Neural progenitor cell (in vitro differentiated cells): Measurements from ENCODE around the gene CLPTM1. TPM values are rescaled to one million over a fixed set of nuclear protein-coding genes. Genes with fewer than 3 reads are reported as not detected.

Experiments
- DNase-seq: peaks from one replicate; pipeline ENCODE4 v3.0.0-alpha.2; 2016; ENCODE audit warnings: low spot score
- H2AFZ ChIP-seq: fragments of 200-600 bp; sonication (generic); replicated peaks from 2 replicates; pipeline ENCODE4 v1.6.1; 2016; ENCODE audit warnings: antibody characterized with exemption
- H3F3A ChIP-seq: fragments of 200-600 bp; sonication (generic); 2 replicates; pipeline ENCODE4 v1.6.1; 2016; ENCODE audit warnings: antibody characterized with exemption, low read depth
- H3K27ac ChIP-seq: fragments of 200-600 bp; sonication (generic); 2 replicates; pipeline ENCODE4 v1.5.1; 2016; ENCODE audit warnings: mild to moderate bottlenecking
- H3K27me3 ChIP-seq: fragments of 200-600 bp; sonication (generic); 2 replicates; pipeline ENCODE4 v1.6.1; 2016; ENCODE audit warnings: mild to moderate bottlenecking, moderate library complexity
- H3K36me3 ChIP-seq: fragments of 200-600 bp; sonication (generic); 2 replicates; pipeline ENCODE4 v1.5.1; 2016
- H3K4me1 ChIP-seq: fragments of 200-600 bp; sonication (generic); 2 replicates; pipeline ENCODE4 v1.6.1; 2016; ENCODE audit warnings: mixed run types
- H3K4me2 ChIP-seq: fragments of 200-600 bp; sonication (generic); 2 replicates; pipeline ENCODE4 v1.6.1; 2016
- H3K4me3 ChIP-seq: fragments of 200-600 bp; sonication (generic); 2 replicates; pipeline ENCODE4 v1.5.1; 2016
- H3K79me2 ChIP-seq: fragments of 200-600 bp; sonication (generic); 2 replicates; pipeline ENCODE4 v1.6.1; 2016; ENCODE audit warnings: low read depth
- H3K9ac ChIP-seq: fragments of 200-600 bp; sonication (generic); 2 replicates; pipeline ENCODE4 v1.6.1; 2016
- H3K9me3 ChIP-seq: fragments of 200-600 bp; sonication (generic); 2 replicates; pipeline ENCODE4 v1.5.1; 2016; ENCODE audit warnings: low read depth
- H4K20me1 ChIP-seq: fragments of 200-600 bp; sonication (generic); 2 replicates; pipeline ENCODE4 v1.6.1; 2016; ENCODE audit warnings: low read depth
- H3K27ac Mint-ChIP-seq: 3 replicates; pipeline ENCODE4 v1.8.0; 2021; ENCODE audit warnings: mixed read lengths
- H3K27me3 Mint-ChIP-seq: 2 replicates; pipeline ENCODE4 v1.8.0; 2022; ENCODE audit warnings: low read depth, mild to moderate bottlenecking, inconsistent platforms, moderate library complexity, mixed read lengths; ENCODE audit not compliant: insufficient read depth
- H3K36me3 Mint-ChIP-seq: 3 replicates; pipeline ENCODE4 v1.8.0; 2021; ENCODE audit warnings: mixed read lengths
- H3K4me1 Mint-ChIP-seq: 3 replicates; pipeline ENCODE4 v1.8.0; 2021; ENCODE audit warnings: mixed read lengths
- H3K4me3 Mint-ChIP-seq: 3 replicates; pipeline ENCODE4 v1.8.0; 2021; ENCODE audit warnings: mild to moderate bottlenecking, moderate library complexity, mixed read lengths
- H3K9me3 Mint-ChIP-seq: 3 replicates; pipeline ENCODE4 v1.8.0; 2020; ENCODE audit warnings: mixed read lengths
- EZH2 ChIP-seq: fragments of 200-600 bp; sonication (generic); IDR thresholded peaks from 2 replicates; pipeline ENCODE4 v1.6.1; 2017; ENCODE audit warnings: antibody characterized with exemption, mild to moderate bottlenecking, moderate library complexity
- EZH2phosphoT487 ChIP-seq: fragments of 200-600 bp; sonication (generic); IDR thresholded peaks from 2 replicates; pipeline ENCODE4 v1.6.1; 2017; ENCODE audit warnings: antibody characterized with exemption
- total RNA-seq: library from RNA; depleted of rRNA; stranded (reverse); fragments of >200 nt; gene quantifications from 2 replicates; pipeline ENCODE4 v1.2.3, GENCODE V29; 2015; ENCODE audit warnings: low replicate concordance
- TF ChIP-seq, protein P1 (sequence below): fragments of 200-600 bp; sonication (generic); IDR thresholded peaks from 2 replicates; pipeline ENCODE4 v1.5.1; 2017; ENCODE audit warnings: antibody characterized with exemption, mild to moderate bottlenecking

Gene CLPTM1
- total RNA-seq, 1 donor from 2014 or later, result 12.1 TPM

DNA sequence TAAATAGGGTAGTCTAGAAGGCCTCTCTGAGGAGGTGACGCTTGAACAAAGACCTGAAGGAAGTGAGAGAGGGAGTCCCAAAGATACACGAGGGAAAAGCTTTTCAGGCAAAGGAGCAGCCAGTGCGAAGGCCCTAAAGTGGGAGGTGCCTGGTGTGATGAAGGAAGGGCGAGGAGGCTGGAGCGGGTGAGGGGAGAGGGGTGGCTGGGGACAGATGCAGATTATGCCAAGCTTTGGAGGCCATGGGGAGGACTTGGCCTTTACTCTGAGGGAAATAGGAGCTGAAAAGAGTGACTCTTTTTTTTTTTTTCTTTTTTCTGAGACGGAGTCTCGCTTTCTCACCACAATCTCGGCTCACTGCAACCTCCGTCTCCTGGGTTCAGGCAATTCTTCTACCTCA is 2.9 kb downstream of the CLPTM1 start:
- Mint-ChIP-seq H3K4me1 (peaks cover 32% of the 10 kb centered on the region), H3K4me3 (peak overlapping the region; percentile 94), H3K9me3 (no peaks in the 10 kb centered on the region), H3K27ac (no peak overlapping the region), H3K36me3 (peaks cover 8% of the 10 kb centered on the region), H3K27me3 (peaks cover 7% of the 10 kb centered on the region)
- Histone ChIP-seq H3K27me3 (no peaks in the 10 kb centered on the region), H4K20me1 (peaks cover 47% of the 10 kb centered on the region), H3F3A (peaks cover 14% of the 10 kb centered on the region), H3K4me3 (no peak overlapping the region), H3K4me2 (no peak overlapping the region), H2AFZ (no peak overlapping the region), H3K9ac (peak overlapping the region; percentile 99), H3K79me2 (peaks cover 61% of the 10 kb centered on the region), H3K4me1 (peaks cover 7% of the 10 kb centered on the region), H3K27ac (no peak overlapping the region), H3K36me3 (no peaks in the 10 kb centered on the region), H3K9me3 (no peaks in the 10 kb centered on the region)
- TF ChIP-seq EZH2phosphoT487 (no peak), EZH2 (no peak)
- TF ChIP-seq, protein P1, sequence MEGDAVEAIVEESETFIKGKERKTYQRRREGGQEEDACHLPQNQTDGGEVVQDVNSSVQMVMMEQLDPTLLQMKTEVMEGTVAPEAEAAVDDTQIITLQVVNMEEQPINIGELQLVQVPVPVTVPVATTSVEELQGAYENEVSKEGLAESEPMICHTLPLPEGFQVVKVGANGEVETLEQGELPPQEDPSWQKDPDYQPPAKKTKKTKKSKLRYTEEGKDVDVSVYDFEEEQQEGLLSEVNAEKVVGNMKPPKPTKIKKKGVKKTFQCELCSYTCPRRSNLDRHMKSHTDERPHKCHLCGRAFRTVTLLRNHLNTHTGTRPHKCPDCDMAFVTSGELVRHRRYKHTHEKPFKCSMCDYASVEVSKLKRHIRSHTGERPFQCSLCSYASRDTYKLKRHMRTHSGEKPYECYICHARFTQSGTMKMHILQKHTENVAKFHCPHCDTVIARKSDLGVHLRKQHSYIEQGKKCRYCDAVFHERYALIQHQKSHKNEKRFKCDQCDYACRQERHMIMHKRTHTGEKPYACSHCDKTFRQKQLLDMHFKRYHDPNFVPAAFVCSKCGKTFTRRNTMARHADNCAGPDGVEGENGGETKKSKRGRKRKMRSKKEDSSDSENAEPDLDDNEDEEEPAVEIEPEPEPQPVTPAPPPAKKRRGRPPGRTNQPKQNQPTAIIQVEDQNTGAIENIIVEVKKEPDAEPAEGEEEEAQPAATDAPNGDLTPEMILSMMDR, result no peak
- DNase-seq, result no peak

DNA sequence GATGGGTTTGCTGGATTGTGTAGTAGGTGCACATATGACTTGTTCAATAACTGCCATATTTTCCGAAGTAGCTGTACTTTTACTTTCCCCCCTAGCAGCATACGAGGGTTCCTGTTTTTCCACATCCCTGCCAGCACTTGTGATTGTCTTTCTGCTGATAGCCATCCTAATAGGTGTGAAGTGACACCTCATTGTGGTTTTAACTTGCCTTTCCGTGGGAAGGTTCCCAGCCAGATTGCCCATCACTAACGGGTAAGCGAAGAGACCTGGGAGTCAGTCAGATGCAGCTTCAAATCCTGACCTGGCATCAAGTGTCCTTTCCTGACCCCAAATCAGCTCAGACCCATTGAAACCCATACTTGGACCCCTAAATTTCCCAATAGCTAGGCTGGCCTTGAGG is 4.5 kb downstream of the CLPTM1 start:
- Mint-ChIP-seq H3K36me3 (peaks cover 11% of the 10 kb centered on the region), H3K4me3 (peak overlapping the region; percentile 38), H3K27ac (peak overlapping the region; percentile 63), H3K27me3 (peaks cover 4% of the 10 kb centered on the region), H3K4me1 (peaks cover 24% of the 10 kb centered on the region), H3K9me3 (no peaks in the 10 kb centered on the region)
- no peak overlapping the region for H3K27ac ChIP-seq
- peaks cover 56% of the 10 kb centered on the region for H3K79me2 ChIP-seq
- no peak overlapping the region for H3K4me2 ChIP-seq
- no peak overlapping the region for H2AFZ ChIP-seq
- H3F3A ChIP-seq, result peaks cover 3% of the 10 kb centered on the region
- no peaks in the 10 kb centered on the region for H3K27me3 ChIP-seq
- DNase-seq, result no peak
- H3K4me1 ChIP-seq, result peaks cover 7% of the 10 kb centered on the region
- TF ChIP-seq EZH2phosphoT487 (no peak), EZH2 (no peak)
- TF ChIP-seq, protein P1, result no peak
- no peak overlapping the region for H3K4me3 ChIP-seq
- peaks cover 47% of the 10 kb centered on the region for H4K20me1 ChIP-seq
- no peaks in the 10 kb centered on the region for H3K9me3 ChIP-seq
- H3K9ac ChIP-seq, result no peak overlapping the region
- H3K36me3 ChIP-seq, result no peaks in the 10 kb centered on the region

DNA sequence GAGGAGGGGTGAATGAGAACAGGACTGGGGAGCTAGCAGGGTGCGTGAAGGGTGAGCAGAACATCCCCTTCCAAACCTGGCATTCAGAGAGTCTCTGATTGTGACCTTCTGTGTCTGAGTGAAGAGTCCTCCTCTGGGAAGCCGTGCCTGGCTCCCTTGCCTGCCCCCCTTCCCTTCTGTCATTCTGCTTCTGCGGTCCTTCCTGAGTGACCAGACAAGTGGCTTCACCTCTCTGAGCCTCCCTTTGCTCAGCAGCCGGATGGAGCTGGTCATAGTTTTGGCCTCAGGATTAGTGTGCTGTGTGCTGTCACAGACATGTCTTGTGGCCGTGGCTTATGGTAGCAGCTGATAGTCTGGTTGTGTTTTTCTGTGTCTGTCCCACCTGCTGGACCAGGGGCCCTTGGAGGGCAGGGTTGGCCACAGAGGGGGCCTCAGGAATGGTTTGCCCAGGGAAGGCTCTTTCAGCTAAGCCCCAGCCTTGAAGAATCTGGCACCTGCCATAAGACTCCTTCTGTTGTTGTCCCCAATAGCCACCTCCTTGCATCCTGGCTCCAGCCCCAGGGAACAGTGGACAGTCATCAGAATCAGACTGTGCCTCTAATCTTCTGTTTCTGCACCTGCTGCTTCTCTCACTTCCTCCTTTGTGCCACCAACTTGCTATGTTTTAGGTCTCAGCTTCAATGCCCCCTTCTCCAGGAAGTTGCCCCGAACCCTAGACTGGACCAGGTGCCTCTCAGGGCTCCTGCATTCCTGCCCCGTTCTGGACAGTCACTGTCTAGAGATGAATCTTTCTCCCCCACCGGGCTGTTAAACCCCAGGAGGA is 5.9 kb downstream of the CLPTM1 start:
- Histone ChIP-seq H3K27ac (no peak overlapping the region), H3K4me1 (peaks cover 3% of the 10 kb centered on the region), H3K9ac (no peak overlapping the region), H2AFZ (no peak overlapping the region), H3K4me2 (no peak overlapping the region), H3K36me3 (no peaks in the 10 kb centered on the region), H4K20me1 (peaks cover 39% of the 10 kb centered on the region), H3F3A (no peaks in the 10 kb centered on the region), H3K9me3 (no peaks in the 10 kb centered on the region), H3K27me3 (no peaks in the 10 kb centered on the region), H3K79me2 (peaks cover 47% of the 10 kb centered on the region), H3K4me3 (no peak overlapping the region)
- DNase-seq, result no peak
- H3K4me1 Mint-ChIP-seq, result peaks cover 14% of the 10 kb centered on the region
- H3K27me3 Mint-ChIP-seq, result peaks cover 2% of the 10 kb centered on the region
- no peak overlapping the region for H3K27ac Mint-ChIP-seq
- TF ChIP-seq EZH2phosphoT487 (no peak), EZH2 (no peak)
- TF ChIP-seq, protein P1, result no peak
- peaks cover 14% of the 10 kb centered on the region for H3K36me3 Mint-ChIP-seq
- no peak overlapping the region for H3K4me3 Mint-ChIP-seq
- H3K9me3 Mint-ChIP-seq, result no peaks in the 10 kb centered on the region
